Measurements from ENCODE around the gene PSMD14. TPM values are rescaled to one million over a fixed set of nuclear protein-coding genes. Genes with fewer than 3 reads are reported as not detected.
"Not testable (repeated sequence)": the region's sequence is repeated elsewhere in the genome, so short reads cannot be mapped to it uniquely, and the experiment has no call there.

PSMD14 gene
- total RNA-seq, 1 donor from 2014 or later: 33.5 TPM

DNA sequence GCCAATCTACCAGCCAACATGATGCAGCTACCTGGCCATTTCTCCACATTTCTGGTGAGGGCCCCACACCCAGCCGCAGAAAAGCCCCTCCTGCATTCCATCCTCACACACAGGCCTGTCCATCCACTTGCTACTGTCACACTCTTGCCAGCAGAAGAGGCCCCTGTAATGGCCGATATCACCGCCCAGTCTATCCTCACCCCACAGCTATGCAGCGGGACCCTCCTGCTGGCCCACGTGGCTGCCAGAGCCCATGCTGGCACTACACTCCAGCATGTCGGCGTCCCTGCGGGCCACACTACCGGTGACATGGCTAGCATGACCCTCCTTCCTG is 25.9 kb upstream of the PSMD14 start:
- ATAC-seq; H3K4me1 ChIP-seq; intact Hi-C loops (cut with DNase I); H3K27ac ChIP-seq; H3K9me3 ChIP-seq; DNase-seq; H3K27me3 ChIP-seq (ENCODE audit: low read depth); H3K36me3 ChIP-seq; H3K4me3 ChIP-seq: not testable (repeated sequence)

DNA sequence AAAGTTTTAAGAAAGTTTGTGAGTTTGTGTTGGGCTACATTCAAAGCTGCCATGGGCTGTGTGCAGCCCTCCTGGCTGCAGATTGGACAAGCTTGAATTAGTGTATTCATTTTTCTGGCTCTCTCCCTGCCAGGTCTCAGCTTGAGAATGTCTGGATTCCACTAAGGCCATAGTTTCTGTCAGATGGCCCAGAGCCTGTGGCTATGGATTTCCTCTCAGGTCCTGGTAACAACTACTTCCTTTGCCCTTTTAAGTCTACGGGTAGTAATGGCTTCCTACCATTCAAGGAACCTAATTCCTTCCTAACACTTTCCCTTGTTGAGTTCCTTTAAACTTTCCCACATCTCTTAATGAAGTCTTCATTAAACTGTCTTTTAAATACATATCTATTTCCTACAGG is 24.3 kb upstream of the PSMD14 start:
- Histone ChIP-seq H3K9me3 (no peaks in the 10 kb centered on the region), H3K4me3 (no peak overlapping the region), H3K36me3 (no peaks in the 10 kb centered on the region), H3K4me1 (no peaks in the 10 kb centered on the region), H3K27ac (no peak overlapping the region), H3K27me3 (ENCODE audit: low read depth) (peaks cover 9% of the 10 kb centered on the region)
- ATAC-seq (no peak), DNase-seq (no peak)
- TF ChIP-seq, protein P1, sequence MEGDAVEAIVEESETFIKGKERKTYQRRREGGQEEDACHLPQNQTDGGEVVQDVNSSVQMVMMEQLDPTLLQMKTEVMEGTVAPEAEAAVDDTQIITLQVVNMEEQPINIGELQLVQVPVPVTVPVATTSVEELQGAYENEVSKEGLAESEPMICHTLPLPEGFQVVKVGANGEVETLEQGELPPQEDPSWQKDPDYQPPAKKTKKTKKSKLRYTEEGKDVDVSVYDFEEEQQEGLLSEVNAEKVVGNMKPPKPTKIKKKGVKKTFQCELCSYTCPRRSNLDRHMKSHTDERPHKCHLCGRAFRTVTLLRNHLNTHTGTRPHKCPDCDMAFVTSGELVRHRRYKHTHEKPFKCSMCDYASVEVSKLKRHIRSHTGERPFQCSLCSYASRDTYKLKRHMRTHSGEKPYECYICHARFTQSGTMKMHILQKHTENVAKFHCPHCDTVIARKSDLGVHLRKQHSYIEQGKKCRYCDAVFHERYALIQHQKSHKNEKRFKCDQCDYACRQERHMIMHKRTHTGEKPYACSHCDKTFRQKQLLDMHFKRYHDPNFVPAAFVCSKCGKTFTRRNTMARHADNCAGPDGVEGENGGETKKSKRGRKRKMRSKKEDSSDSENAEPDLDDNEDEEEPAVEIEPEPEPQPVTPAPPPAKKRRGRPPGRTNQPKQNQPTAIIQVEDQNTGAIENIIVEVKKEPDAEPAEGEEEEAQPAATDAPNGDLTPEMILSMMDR (IDR thresholded peaks at IDR 0.05): no peak
- intact Hi-C loops (cut with DNase I): no loop called here

DNA sequence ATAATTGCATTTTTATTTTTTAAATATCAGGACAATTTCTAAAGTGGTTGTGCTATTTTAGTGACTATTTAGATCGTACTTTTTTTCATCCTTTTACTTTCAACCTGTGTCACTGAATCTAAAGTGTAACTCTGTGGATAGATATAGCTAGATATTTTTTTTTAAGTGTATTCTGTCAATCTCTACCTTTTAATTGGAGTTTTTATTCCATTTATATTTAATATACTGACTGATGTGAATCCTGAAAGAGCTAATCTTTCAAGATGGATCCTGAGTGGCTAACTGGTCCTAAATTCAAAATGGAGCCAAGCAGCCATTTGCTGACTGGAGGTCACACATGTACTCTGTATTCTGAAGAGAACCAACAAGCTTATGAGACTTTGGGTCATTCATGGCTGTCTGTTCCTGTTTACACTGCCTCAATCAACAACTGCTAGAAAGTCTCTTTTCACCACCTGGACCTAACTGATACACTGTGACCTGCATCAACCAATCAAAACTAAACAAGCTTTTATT is 4.6 kb upstream of the PSMD14 start:
- H3K27me3 ChIP-seq (ENCODE audit: low read depth): no peaks in the 10 kb centered on the region
- no peaks in the 10 kb centered on the region for H3K9me3 ChIP-seq
- H3K4me1 ChIP-seq: peaks cover 7% of the 10 kb centered on the region
- H3K27ac ChIP-seq: no peak overlapping the region
- no peaks in the 10 kb centered on the region for H3K36me3 ChIP-seq
- H3K4me3 ChIP-seq: no peak overlapping the region
- intact Hi-C loops (cut with DNase I): no loop called here
- no peak for DNase-seq
- TF ChIP-seq, protein P1 (IDR thresholded peaks at IDR 0.05): no peak
- ATAC-seq: no peak

DNA sequence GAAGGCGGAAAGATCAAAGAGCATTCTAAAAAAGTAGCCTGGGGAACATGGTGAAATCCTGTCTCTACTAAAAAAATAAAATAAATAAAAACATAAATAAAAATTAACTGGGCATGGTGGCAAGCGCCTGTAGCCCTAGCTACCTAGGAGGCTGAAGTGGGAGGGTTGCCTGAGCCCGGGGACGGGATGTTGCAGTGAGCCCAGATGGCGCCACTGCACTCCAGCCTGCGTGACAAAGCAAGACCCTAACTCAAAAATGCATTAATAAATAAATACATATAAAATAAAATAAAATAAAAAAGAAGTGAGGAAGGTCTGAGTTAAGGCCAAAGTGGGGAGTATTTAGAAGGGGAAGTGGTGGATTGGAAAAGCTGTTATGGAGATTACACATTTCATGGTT is 1.3 kb upstream of the PSMD14 start:
- intact Hi-C loops (cut with DNase I): no loop called here
- H3K27ac ChIP-seq: no peak overlapping the region
- no peaks in the 10 kb centered on the region for H3K9me3 ChIP-seq
- H3K4me3 ChIP-seq: no peak overlapping the region
- no peak for ATAC-seq
- TF ChIP-seq, protein P1 (IDR thresholded peaks at IDR 0.05): no peak
- peaks cover 21% of the 10 kb centered on the region for H3K4me1 ChIP-seq
- no peaks in the 10 kb centered on the region for H3K36me3 ChIP-seq
- H3K27me3 ChIP-seq (ENCODE audit: low read depth): no peaks in the 10 kb centered on the region
- DNase-seq: no peak

DNA sequence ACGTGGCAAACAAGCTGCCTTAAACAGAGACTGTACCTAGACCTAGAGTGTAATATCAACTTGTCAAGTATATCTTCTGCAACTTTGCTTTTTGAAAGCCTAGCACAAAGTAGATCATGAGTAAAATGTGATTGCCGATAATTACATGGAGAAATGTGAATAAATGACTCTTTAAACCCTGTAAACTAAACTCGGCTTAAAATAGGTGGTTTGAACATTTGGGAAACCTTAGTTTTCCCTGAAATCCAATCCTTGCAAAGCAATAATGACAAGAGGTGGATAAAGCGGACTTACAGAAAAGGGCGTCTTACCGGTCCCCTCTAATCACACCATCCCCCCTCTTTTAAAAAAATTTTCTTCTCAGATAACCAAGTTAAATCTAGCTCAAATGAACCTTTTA is 549 bp upstream of the PSMD14 start:
- TF ChIP-seq, protein P1 (IDR thresholded peaks at IDR 0.05): no peak
- H3K27ac ChIP-seq: peak overlapping the region; percentile 87
- peak overlapping the region; percentile 80 for H3K4me3 ChIP-seq
- no peaks in the 10 kb centered on the region for H3K27me3 ChIP-seq (ENCODE audit: low read depth)
- no peaks in the 10 kb centered on the region for H3K36me3 ChIP-seq
- ATAC-seq (no peak), DNase-seq (no peak)
- intact Hi-C loops (cut with DNase I): no loop called here
- H3K4me1 ChIP-seq: peaks cover 21% of the 10 kb centered on the region
- H3K9me3 ChIP-seq: no peaks in the 10 kb centered on the region

DNA sequence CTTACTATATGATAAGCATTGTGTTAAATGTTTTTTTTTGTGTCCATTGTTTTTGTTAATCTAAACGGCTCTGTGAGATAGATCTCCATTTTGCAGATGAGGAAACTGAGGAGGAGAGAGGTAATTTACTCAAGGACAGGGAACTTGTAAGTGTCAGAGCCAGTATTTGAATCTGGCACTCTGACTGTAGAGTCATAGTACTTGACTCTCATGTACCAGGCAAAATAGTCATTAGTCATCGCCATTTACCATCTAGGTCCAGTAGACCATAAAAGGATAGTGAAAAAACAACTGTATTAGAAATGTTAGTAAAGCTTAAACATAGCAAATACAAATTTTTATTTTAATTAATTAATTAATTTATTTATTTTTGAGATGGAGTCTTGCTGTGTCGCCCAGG is 4.8 kb downstream of the PSMD14 start:
- intact Hi-C loops (cut with DNase I): no loop called here
- Histone ChIP-seq H3K27ac (no peak overlapping the region), H3K4me1 (peaks cover 14% of the 10 kb centered on the region), H3K36me3 (no peaks in the 10 kb centered on the region), H3K9me3 (no peaks in the 10 kb centered on the region), H3K4me3 (no peak overlapping the region), H3K27me3 (ENCODE audit: low read depth) (no peaks in the 10 kb centered on the region)
- no peak for DNase-seq
- no peak for ATAC-seq
- TF ChIP-seq, protein P1 (IDR thresholded peaks at IDR 0.05): no peak
